Activated T-cell treated with anti-CD3 and anti-CD28 coated beads, Interleukin-2, amount 50 U/mL, for 72 hours (primary cell): ENCODE results near the gene GPR155. TPM values are rescaled to one million over a fixed set of nuclear protein-coding genes. Genes with fewer than 3 reads are reported as not detected.
"Not testable (repeated sequence)": the region's sequence is repeated elsewhere in the genome, so short reads cannot be mapped to it uniquely, and the experiment has no call there.

Source experiments
- ATAC-seq, 2 donors: fragments of 150-1000 bp; cut with Tn5 transposase; replicated peaks in 1 of 2; 2 replicates each; pipeline ENCODE4 v1.10.0; 2021; ENCODE audit warnings: moderate library complexity in 2 of 2, mild to moderate bottlenecking in 1 of 2
- DNase-seq, 2 donors: peaks; one replicate each; pipeline ENCODE4 v3.0.0; 2021 to 2022; ENCODE audit warnings: mixed read lengths in 1 of 2
- H3K27ac Mint-ChIP-seq: one replicate; pipeline ENCODE4 v1.8.0; 2022; ENCODE audit warnings: mild to moderate bottlenecking, moderate library complexity, mixed read lengths
- H3K27me3 Mint-ChIP-seq: one replicate; pipeline ENCODE4 v1.8.0; 2022; ENCODE audit warnings: low read depth, mixed read lengths
- H3K36me3 Mint-ChIP-seq, 2 donors: one replicate each; pipeline ENCODE4 v1.8.0; 2022; ENCODE audit warnings: mixed read lengths in 2 of 2, mild to moderate bottlenecking in 1 of 2; ENCODE audit not compliant: insufficient read depth in 2 of 2
- H3K4me1 Mint-ChIP-seq: one replicate; pipeline ENCODE4 v1.8.0; 2022; ENCODE audit warnings: low read depth, mixed read lengths
- H3K4me3 Mint-ChIP-seq, 2 donors: one replicate each; pipeline ENCODE4 v1.8.0; 2022; ENCODE audit warnings: mild to moderate bottlenecking in 2 of 2, mixed read lengths in 2 of 2, moderate library complexity in 2 of 2
- H3K9me3 Mint-ChIP-seq, 2 donors: one replicate each; pipeline ENCODE4 v1.8.0; 2022; ENCODE audit warnings: mixed read lengths in 2 of 2
- total RNA-seq, 2 donors: library from RNA; stranded (reverse); gene quantifications; one replicate each; pipeline ENCODE4 v1.2.3, GENCODE V29; 2022

GPR155 gene
- total RNA-seq, 2 donors from 2014 or later: 12.6 to 13.5 TPM

DNA sequence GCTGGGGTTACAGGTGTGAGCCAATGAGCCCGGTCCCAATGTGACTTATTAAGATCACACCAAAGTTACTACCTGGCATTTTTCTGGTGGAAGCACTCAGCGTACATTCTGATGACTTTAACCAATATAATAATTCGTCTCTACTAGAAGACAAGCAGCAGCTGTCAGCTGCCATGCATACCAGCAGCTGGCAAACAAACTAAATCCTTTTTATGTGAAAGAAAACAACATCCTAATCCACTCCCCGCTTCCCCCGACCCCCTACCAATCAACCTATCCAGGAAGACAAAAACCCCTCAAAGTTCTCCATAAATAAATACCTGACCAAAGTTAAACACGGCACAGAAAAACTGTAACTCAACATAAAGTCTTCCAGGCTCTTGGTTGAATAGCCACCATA lies 42.1 kb downstream of the GPR155 start:
- no peak for ATAC-seq
- peaks cover 0 to 10% of the 10 kb centered on the region in 2 donors for H3K36me3 Mint-ChIP-seq

DNA sequence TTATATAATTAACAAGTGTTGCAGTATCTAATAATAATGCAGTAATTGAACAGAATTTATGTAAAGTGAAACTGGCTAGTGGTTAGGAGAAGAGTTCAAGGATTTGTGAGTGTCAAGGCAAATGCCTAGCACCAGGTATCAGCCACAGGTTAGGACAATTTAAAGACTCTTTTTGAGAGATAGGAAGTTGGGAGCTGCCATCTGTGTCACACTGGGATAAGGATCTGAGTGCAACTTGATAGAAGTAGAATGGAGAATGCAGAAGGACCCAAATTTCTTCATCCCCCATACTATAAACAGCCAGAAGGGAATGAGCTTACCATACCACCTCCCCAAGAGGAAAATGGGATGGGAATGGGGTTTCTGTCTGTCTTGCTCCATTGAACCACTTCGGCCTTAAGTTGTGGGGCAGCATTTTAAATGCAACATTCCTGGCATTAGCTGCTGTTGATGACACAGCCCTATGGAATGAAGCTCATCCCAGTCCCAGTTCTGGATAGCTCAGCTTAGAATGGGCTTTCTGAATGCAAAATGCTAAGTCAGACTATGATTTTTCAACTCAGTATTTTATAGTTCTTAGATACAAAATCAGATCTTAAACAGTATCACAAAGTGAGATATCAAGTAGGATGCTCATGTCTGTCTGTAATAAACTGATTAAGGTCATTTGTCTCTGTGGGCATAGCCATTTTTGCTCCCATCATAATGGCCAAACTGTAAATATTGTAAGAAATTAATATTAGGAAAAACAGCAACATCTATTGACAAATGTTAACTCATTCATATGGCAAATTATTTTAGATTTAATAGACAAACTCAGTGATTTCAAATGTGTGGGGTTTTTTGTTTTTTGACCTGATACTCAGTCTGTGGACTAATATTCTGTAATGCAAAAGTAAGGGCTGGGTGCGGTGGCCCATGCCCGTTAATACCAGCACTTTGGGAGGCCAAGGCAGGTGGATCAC lies 44.0 kb downstream of the GPR155 start:
- no peak for DNase-seq
- H3K36me3 Mint-ChIP-seq: peaks cover 0 to 10% of the 10 kb centered on the region in 2 donors
- no peaks in the 10 kb centered on the region for H3K27me3 Mint-ChIP-seq
- H3K4me3 Mint-ChIP-seq: no peak overlapping the region
- ATAC-seq: no peak
- H3K27ac Mint-ChIP-seq: no peak overlapping the region
- H3K9me3 Mint-ChIP-seq: no peaks in the 10 kb centered on the region
- no peaks in the 10 kb centered on the region for H3K4me1 Mint-ChIP-seq

More for the DNA sequence above, 42.1 kb downstream of the GPR155 start:
- Mint-ChIP-seq H3K4me3 (no peak overlapping the region), H3K27me3 (no peaks in the 10 kb centered on the region), H3K27ac (no peak overlapping the region), H3K9me3 (no peaks in the 10 kb centered on the region), H3K4me1 (no peaks in the 10 kb centered on the region)
- no peak for DNase-seq

GRCh38 chr2:174439950-174440349 lies 46.9 kb downstream of the GPR155 start:
- ATAC-seq (no peak), DNase-seq (no peak)
- no peaks in the 10 kb centered on the region for H3K4me1 Mint-ChIP-seq
- no peaks in the 10 kb centered on the region for H3K27me3 Mint-ChIP-seq
- peaks cover 0 to 8% of the 10 kb centered on the region in 2 donors for H3K36me3 Mint-ChIP-seq
- H3K4me3 Mint-ChIP-seq: no peak overlapping the region
- H3K9me3 Mint-ChIP-seq: no peaks in the 10 kb centered on the region
- no peak overlapping the region for H3K27ac Mint-ChIP-seq

DNA sequence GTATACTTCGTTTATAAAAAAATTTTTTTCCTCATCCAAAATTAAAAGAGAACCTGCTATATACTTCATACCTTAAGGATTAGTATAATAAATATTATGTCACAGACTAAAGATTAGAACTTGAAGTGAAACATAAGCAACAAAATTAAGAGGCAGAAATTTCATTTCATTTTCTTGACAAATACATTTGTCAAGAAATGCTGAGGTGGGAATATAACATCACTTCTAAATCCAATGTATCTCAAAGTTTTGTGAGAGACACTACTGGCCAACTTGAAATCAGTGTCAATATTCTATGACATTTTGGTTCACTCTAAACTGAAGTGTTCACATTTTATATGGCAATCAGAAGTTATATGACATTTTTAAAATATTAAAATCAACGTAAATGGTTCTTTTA lies 47.5 kb downstream of the GPR155 start:
- H3K9me3 Mint-ChIP-seq: no peaks in the 10 kb centered on the region
- H3K4me1 Mint-ChIP-seq: no peaks in the 10 kb centered on the region
- no peak for ATAC-seq
- H3K36me3 Mint-ChIP-seq: peaks cover 0 to 7% of the 10 kb centered on the region in 2 donors
- no peaks in the 10 kb centered on the region for H3K27me3 Mint-ChIP-seq
- DNase-seq: no peak
- H3K27ac Mint-ChIP-seq: no peak overlapping the region
- H3K4me3 Mint-ChIP-seq: no peak overlapping the region

DNA sequence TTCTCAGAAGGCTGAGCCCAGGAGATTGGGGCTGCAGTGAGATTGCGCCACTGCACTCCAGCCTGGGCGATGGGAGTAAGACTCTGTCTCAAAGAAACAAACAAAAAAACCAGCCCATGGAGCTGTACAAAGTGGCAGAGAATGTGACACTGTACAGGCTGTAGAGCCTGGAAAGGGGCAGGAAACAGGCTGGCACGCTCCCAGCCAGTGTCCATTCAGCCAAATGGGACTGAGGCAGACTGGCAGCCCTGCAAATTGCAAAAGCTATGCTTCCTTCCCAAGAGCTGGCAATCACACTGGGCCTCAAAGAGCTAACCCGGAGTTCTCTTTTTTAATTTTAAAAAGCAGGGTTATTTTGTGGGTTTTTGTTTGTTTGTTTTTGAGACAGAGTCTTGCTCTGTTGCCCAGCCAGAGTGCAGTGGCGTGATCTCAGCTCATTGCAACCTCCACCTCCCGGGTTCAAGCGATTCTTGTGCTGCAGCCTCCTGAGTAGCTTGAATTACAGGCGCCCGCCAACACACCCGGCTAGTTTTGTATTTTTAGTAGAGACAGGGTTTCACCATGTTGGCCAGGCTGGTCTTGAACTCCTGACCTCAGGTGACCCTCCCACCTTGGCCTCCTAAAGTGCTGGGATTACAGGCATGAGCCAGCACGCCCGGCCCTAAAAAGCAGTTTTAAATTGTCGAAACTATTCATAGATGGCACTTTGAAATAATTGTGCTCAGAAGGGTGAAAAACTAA lies 48.5 kb downstream of the GPR155 start:
- no peak overlapping the region for H3K4me3 Mint-ChIP-seq
- DNase-seq: no peak
- H3K27me3 Mint-ChIP-seq: no peaks in the 10 kb centered on the region
- H3K27ac Mint-ChIP-seq: no peak overlapping the region
- ATAC-seq: no peak
- H3K36me3 Mint-ChIP-seq: peaks cover 0 to 7% of the 10 kb centered on the region in 2 donors
- H3K4me1 Mint-ChIP-seq: no peaks in the 10 kb centered on the region
- no peaks in the 10 kb centered on the region for H3K9me3 Mint-ChIP-seq

GRCh38 chr2:174436351-174436750 lies 50.5 kb downstream of the GPR155 start:
- H3K27ac Mint-ChIP-seq: no peak overlapping the region
- no peaks in the 10 kb centered on the region for H3K9me3 Mint-ChIP-seq
- H3K4me3 Mint-ChIP-seq: no peak overlapping the region
- ATAC-seq (no peak), DNase-seq (no peak)
- H3K4me1 Mint-ChIP-seq: no peaks in the 10 kb centered on the region
- no peaks in the 10 kb centered on the region for H3K27me3 Mint-ChIP-seq
- H3K36me3 Mint-ChIP-seq: peaks cover 0 to 3% of the 10 kb centered on the region in 2 donors

DNA sequence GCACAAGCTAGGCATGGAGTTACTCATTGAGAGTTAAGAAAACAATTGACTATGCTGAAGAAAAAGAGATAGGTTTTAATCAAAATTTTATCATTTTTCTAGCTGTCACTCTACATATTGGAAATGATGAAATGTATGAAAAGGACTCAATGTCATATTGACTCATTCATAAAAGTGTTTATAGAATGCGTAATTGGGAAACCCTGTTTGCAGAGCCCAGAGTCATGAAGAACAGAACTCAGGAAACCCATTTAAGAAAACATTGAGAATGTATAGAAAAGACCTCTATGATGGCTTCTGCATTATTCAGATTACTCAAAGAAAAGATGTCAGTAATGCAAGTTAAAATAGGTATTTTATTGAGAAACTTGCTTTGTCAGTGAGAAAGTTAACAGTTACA lies 54.9 kb downstream of the GPR155 start:
- Mint-ChIP-seq H3K4me1 (no peaks in the 10 kb centered on the region), H3K27me3 (no peaks in the 10 kb centered on the region), H3K27ac (no peak overlapping the region), H3K4me3 (no peak overlapping the region), H3K9me3 (peaks cover 2 to 3% of the 10 kb centered on the region in 2 donors), H3K36me3 (peaks cover 3 to 15% of the 10 kb centered on the region in 2 donors)
- ATAC-seq (no peak), DNase-seq (no peak)

- no peaks in the 10 kb centered on the region for H3K27me3 Mint-ChIP-seq
- no peaks in the 10 kb centered on the region for H3K4me1 Mint-ChIP-seq
- DNase-seq (no peak), ATAC-seq (no peak)
- H3K36me3 Mint-ChIP-seq: peaks cover 3 to 13% of the 10 kb centered on the region in 2 donors
- no peak overlapping the region for H3K27ac Mint-ChIP-seq
- peaks cover 2 to 3% of the 10 kb centered on the region in 2 donors for H3K9me3 Mint-ChIP-seq
- no peak overlapping the region for H3K4me3 Mint-ChIP-seq
Measured at GRCh38 chr2:174430066-174430465, 56.8 kb downstream of the GPR155 start.

- Mint-ChIP-seq H3K27me3 (no peaks in the 10 kb centered on the region), H3K9me3 (peaks cover 2 to 3% of the 10 kb centered on the region in 2 donors), H3K4me1 (no peaks in the 10 kb centered on the region), H3K36me3 (peaks cover 3 to 13% of the 10 kb centered on the region in 2 donors), H3K27ac (no peak overlapping the region), H3K4me3 (no peak overlapping the region)
- no peak for DNase-seq
- ATAC-seq: no peak
Measured at GRCh38 chr2:174428214-174428613, 58.6 kb downstream of the GPR155 start.

GRCh38 chr2:174412256-174412655 lies 74.6 kb downstream of the GPR155 start:
- Mint-ChIP-seq H3K4me3 (no peak overlapping the region), H3K27me3 (no peaks in the 10 kb centered on the region), H3K36me3 (peaks cover 0 to 4% of the 10 kb centered on the region in 2 donors), H3K27ac (no peak overlapping the region), H3K9me3 (no peaks in the 10 kb centered on the region), H3K4me1 (peaks cover 5% of the 10 kb centered on the region)
- DNase-seq (no peak), ATAC-seq (no peak)

DNA sequence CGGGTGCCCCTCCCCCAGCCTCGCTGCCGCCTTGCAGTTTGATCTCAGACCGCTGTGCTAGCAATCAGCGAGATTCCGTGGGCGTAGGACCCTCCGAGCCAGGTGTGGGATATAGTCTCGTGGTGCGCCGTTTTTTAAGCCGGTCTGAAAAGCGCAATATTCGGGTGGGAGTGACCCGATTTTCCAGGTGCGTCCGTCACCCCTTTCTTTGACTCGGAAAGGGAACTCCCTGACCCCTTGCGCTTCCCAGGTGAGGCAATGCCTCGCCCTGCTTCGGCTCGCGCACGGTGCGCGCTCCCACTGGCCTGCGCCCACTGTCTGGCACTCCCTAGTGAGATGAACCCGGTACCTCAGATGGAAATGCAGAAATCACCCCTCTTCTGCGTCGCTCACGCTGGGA lies 76.8 kb downstream of the GPR155 start:
- H3K4me1 Mint-ChIP-seq, H3K27me3 Mint-ChIP-seq, ATAC-seq, H3K9me3 Mint-ChIP-seq, H3K27ac Mint-ChIP-seq, H3K4me3 Mint-ChIP-seq, H3K36me3 Mint-ChIP-seq, DNase-seq: not testable (repeated sequence)

DNA sequence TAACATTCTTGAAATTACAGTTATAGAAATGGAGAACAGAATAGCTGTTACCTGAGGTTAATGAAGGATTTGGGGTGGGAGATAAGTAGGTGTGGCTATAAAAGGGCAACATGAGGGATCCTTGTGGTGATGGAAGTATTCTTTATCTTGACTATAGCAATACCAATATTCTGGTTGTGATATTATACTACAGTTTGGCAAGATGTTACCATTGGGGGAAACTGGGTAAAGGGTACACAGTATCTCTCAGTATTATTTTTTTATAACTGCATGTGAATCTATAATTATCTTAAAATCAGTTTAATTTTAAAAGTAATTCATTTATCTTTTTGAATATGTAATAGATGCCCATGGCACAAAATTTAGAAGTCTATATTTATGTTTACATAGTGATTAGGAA lies 83.2 kb downstream of the GPR155 start:
- no peak overlapping the region for H3K4me3 Mint-ChIP-seq
- no peak for ATAC-seq

GRCh38 chr2:174400853-174401252 lies 86.0 kb downstream of the GPR155 start:
- H3K9me3 Mint-ChIP-seq: no peaks in the 10 kb centered on the region
- no peak overlapping the region for H3K4me3 Mint-ChIP-seq
- no peaks in the 10 kb centered on the region for H3K27me3 Mint-ChIP-seq
- H3K36me3 Mint-ChIP-seq: peaks cover 2% of the 10 kb centered on the region in 2 donors
- ATAC-seq (no peak), DNase-seq (no peak)
- no peak overlapping the region for H3K27ac Mint-ChIP-seq
- H3K4me1 Mint-ChIP-seq: peaks cover 15% of the 10 kb centered on the region

More for the DNA sequence above, 83.2 kb downstream of the GPR155 start:
- no peak for DNase-seq
- H3K27ac Mint-ChIP-seq: no peak overlapping the region
- H3K9me3 Mint-ChIP-seq: no peaks in the 10 kb centered on the region
- H3K27me3 Mint-ChIP-seq: no peaks in the 10 kb centered on the region
- H3K36me3 Mint-ChIP-seq: peaks cover 2% of the 10 kb centered on the region in 2 donors
- peaks cover 2% of the 10 kb centered on the region for H3K4me1 Mint-ChIP-seq
